ENCODE data around the gene COX6B2.
A peak's percentile ranks its signal among the peaks of the same experiment; 100 is the strongest.

COX6B2 gene

GRCh38 chr19:55362174-55362989 lies 7.9 kb upstream of the COX6B2 start:
- DNase-seq (ENCODE audit: low read depth in 2 of 2) = no peak

GRCh38 chr19:55360902-55361301 lies 6.4 kb upstream of the COX6B2 start:
- no peak for DNase-seq (ENCODE audit: low read depth in 2 of 2)

GRCh38 chr19:55358943-55359908 lies 4.7 kb upstream of the COX6B2 start:
- no peak for DNase-seq (ENCODE audit: low read depth in 2 of 2)

GRCh38 chr19:55358493-55358892 lies 4.0 kb upstream of the COX6B2 start:
- DNase-seq (ENCODE audit: low read depth in 2 of 2) = no peak

GRCh38 chr19:55355213-55355821 lies 798 bp upstream of the COX6B2 start:
- DNase-seq (ENCODE audit: low read depth in 2 of 2) = no peak

- DNase-seq (ENCODE audit: low read depth in 2 of 2) = peak; percentile 23 to 40
These were observed 469 bp downstream of the COX6B2 start for GRCh38 chr19:55353803-55354697.

- DNase-seq (ENCODE audit: low read depth in 2 of 2) = no peak
These were observed 1.1 kb downstream of the COX6B2 start for GRCh38 chr19:55353356-55353802.

GRCh38 chr19:55352549-55353145 lies 1.9 kb downstream of the COX6B2 start:
- no peak for DNase-seq (ENCODE audit: low read depth in 2 of 2)

- no peak for DNase-seq (ENCODE audit: low read depth in 2 of 2)
These were observed 2.5 kb downstream of the COX6B2 start for GRCh38 chr19:55352040-55352439.

- DNase-seq (ENCODE audit: low read depth in 2 of 2) = no peak
These were observed 3.8 kb downstream of the COX6B2 start for GRCh38 chr19:55350620-55351315.

GRCh38 chr19:55348317-55349034 lies 6.0 kb downstream of the COX6B2 start:
- DNase-seq (ENCODE audit: low read depth in 2 of 2) = no peak

- DNase-seq (ENCODE audit: low read depth in 2 of 2) = no peak
These were observed 7.0 kb downstream of the COX6B2 start for GRCh38 chr19:55347442-55348009.

GRCh38 chr19:55346725-55347441 lies 7.6 kb downstream of the COX6B2 start:
- DNase-seq (ENCODE audit: low read depth in 2 of 2) = no peak

- DNase-seq (ENCODE audit: low read depth in 2 of 2) = no peak
These were observed 8.4 kb downstream of the COX6B2 start for GRCh38 chr19:55345818-55346724.

GRCh38 chr19:55345101-55345817 lies 9.3 kb downstream of the COX6B2 start:
- no peak for DNase-seq (ENCODE audit: low read depth in 2 of 2)

GRCh38 chr19:55344444-55344843 lies 10.1 kb downstream of the COX6B2 start:
- DNase-seq (ENCODE audit: low read depth in 2 of 2) = no peak
